Stimulated activated effector memory CD8-positive, alpha-beta T cell treated with anti-CD3 and anti-CD28 coated beads, Interleukin-12 subunit alpha, Interleukin-12 subunit beta, amount 100 ng/mL, for 72 hours (primary cell): ENCODE data around the gene CREB5.

Experiments
- ATAC-seq: fragments of 150-1000 bp; cut with Tn5 transposase; 2 replicates; pipeline ENCODE4 v1.10.0; 2021
- DNase-seq, 2 donors: peaks; one replicate each; pipeline ENCODE4 v3.0.0; 2021 to 2022; ENCODE audit warnings: low spot score in 2 of 2
- H3K27ac Mint-ChIP-seq: one replicate; pipeline ENCODE4 v1.8.0; 2022; ENCODE audit warnings: mild to moderate bottlenecking, mixed read lengths
- H3K36me3 Mint-ChIP-seq: one replicate; pipeline ENCODE4 v1.8.0; 2022; ENCODE audit warnings: mild to moderate bottlenecking, mixed read lengths
- H3K4me1 Mint-ChIP-seq: one replicate; pipeline ENCODE4 v1.8.0; 2022; ENCODE audit warnings: mixed read lengths
- H3K4me3 Mint-ChIP-seq: one replicate; pipeline ENCODE4 v1.8.0; 2022; ENCODE audit warnings: mild to moderate bottlenecking, mixed read lengths
- H3K9me3 Mint-ChIP-seq: one replicate; pipeline ENCODE4 v1.8.0; 2022; ENCODE audit warnings: mixed read lengths

Gene CREB5

GRCh38 chr7:28842769-28843295 lies 430.5 kb downstream of the CREB5 start:
- Mint-ChIP-seq H3K27ac (no peak overlapping the region), H3K36me3 (no peaks in the 10 kb centered on the region), H3K4me3 (no peak overlapping the region), H3K4me1 (no peaks in the 10 kb centered on the region), H3K9me3 (no peaks in the 10 kb centered on the region)
- DNase-seq (no peak), ATAC-seq (no peak)

GRCh38 chr7:28845106-28845505 lies 432.8 kb downstream of the CREB5 start:
- no peak overlapping the region for H3K27ac Mint-ChIP-seq
- H3K4me1 Mint-ChIP-seq: no peaks in the 10 kb centered on the region
- DNase-seq (no peak), ATAC-seq (no peak)
- H3K9me3 Mint-ChIP-seq: no peaks in the 10 kb centered on the region
- no peak overlapping the region for H3K4me3 Mint-ChIP-seq
- H3K36me3 Mint-ChIP-seq: no peaks in the 10 kb centered on the region

GRCh38 chr7:28847176-28847575 lies 434.9 kb downstream of the CREB5 start:
- no peaks in the 10 kb centered on the region for H3K36me3 Mint-ChIP-seq
- no peak for ATAC-seq
- no peaks in the 10 kb centered on the region for H3K9me3 Mint-ChIP-seq
- no peaks in the 10 kb centered on the region for H3K4me1 Mint-ChIP-seq
- no peak for DNase-seq
- H3K4me3 Mint-ChIP-seq: no peak overlapping the region
- no peak overlapping the region for H3K27ac Mint-ChIP-seq

GRCh38 chr7:28847681-28848080 lies 435.4 kb downstream of the CREB5 start:
- Mint-ChIP-seq H3K4me1 (no peaks in the 10 kb centered on the region), H3K36me3 (no peaks in the 10 kb centered on the region), H3K9me3 (no peaks in the 10 kb centered on the region), H3K4me3 (no peak overlapping the region), H3K27ac (no peak overlapping the region)
- DNase-seq: no peak
- ATAC-seq: no peak

GRCh38 chr7:28848906-28849305 lies 436.6 kb downstream of the CREB5 start:
- DNase-seq (no peak), ATAC-seq (no peak)
- H3K4me1 Mint-ChIP-seq: peaks cover 5% of the 10 kb centered on the region
- no peaks in the 10 kb centered on the region for H3K9me3 Mint-ChIP-seq
- no peaks in the 10 kb centered on the region for H3K36me3 Mint-ChIP-seq
- H3K27ac Mint-ChIP-seq: no peak overlapping the region
- H3K4me3 Mint-ChIP-seq: no peak overlapping the region

GRCh38 chr7:28850699-28851098 lies 438.4 kb downstream of the CREB5 start:
- Mint-ChIP-seq H3K9me3 (no peaks in the 10 kb centered on the region), H3K4me1 (peaks cover 14% of the 10 kb centered on the region)
- no peak for ATAC-seq

GRCh38 chr7:28853150-28853549 lies 440.8 kb downstream of the CREB5 start:
- Mint-ChIP-seq H3K27ac (no peak overlapping the region), H3K9me3 (no peaks in the 10 kb centered on the region), H3K4me3 (peak overlapping the region; percentile 65), H3K4me1 (peaks cover 14% of the 10 kb centered on the region), H3K36me3 (no peaks in the 10 kb centered on the region)
- ATAC-seq (no peak), DNase-seq (no peak)

More at GRCh38 chr7:28850699-28851098, 438.4 kb downstream of the CREB5 start:
- H3K36me3 Mint-ChIP-seq: no peaks in the 10 kb centered on the region
- no peak overlapping the region for H3K4me3 Mint-ChIP-seq
- no peak for DNase-seq
- H3K27ac Mint-ChIP-seq: no peak overlapping the region

- ATAC-seq (peak; percentile 95), DNase-seq (peak; percentile 67 to 84)
- Mint-ChIP-seq H3K27ac (no peak overlapping the region), H3K9me3 (no peaks in the 10 kb centered on the region), H3K36me3 (no peaks in the 10 kb centered on the region), H3K4me3 (peak overlapping the region; percentile 65), H3K4me1 (peaks cover 14% of the 10 kb centered on the region)
Observed at GRCh38 chr7:28853834-28854749, 441.8 kb downstream of the CREB5 start.

- Mint-ChIP-seq H3K4me1 (peaks cover 14% of the 10 kb centered on the region), H3K36me3 (no peaks in the 10 kb centered on the region), H3K4me3 (peak overlapping the region; percentile 65), H3K9me3 (no peaks in the 10 kb centered on the region), H3K27ac (no peak overlapping the region)
- DNase-seq (no peak), ATAC-seq (no peak)
Observed at GRCh38 chr7:28854750-28855074, 442.4 kb downstream of the CREB5 start.

GRCh38 chr7:28855538-28856217 lies 443.4 kb downstream of the CREB5 start:
- DNase-seq: no peak
- no peak for ATAC-seq
- H3K9me3 Mint-ChIP-seq: no peaks in the 10 kb centered on the region
- H3K36me3 Mint-ChIP-seq: no peaks in the 10 kb centered on the region
- no peak overlapping the region for H3K4me3 Mint-ChIP-seq
- no peak overlapping the region for H3K27ac Mint-ChIP-seq
- H3K4me1 Mint-ChIP-seq: peaks cover 14% of the 10 kb centered on the region

- no peak for ATAC-seq
- no peak for DNase-seq
- H3K36me3 Mint-ChIP-seq: no peaks in the 10 kb centered on the region
- H3K27ac Mint-ChIP-seq: no peak overlapping the region
- no peaks in the 10 kb centered on the region for H3K9me3 Mint-ChIP-seq
- H3K4me3 Mint-ChIP-seq: no peak overlapping the region
- H3K4me1 Mint-ChIP-seq: peaks cover 14% of the 10 kb centered on the region
Observed at GRCh38 chr7:28856656-28857055, 444.3 kb downstream of the CREB5 start.

- no peak overlapping the region for H3K27ac Mint-ChIP-seq
- no peaks in the 10 kb centered on the region for H3K9me3 Mint-ChIP-seq
- no peaks in the 10 kb centered on the region for H3K36me3 Mint-ChIP-seq
- DNase-seq: no peak
- no peak overlapping the region for H3K4me3 Mint-ChIP-seq
- no peak for ATAC-seq
- H3K4me1 Mint-ChIP-seq: peaks cover 14% of the 10 kb centered on the region
Observed at GRCh38 chr7:28858206-28858605, 445.9 kb downstream of the CREB5 start.

GRCh38 chr7:28858895-28859294 lies 446.6 kb downstream of the CREB5 start:
- Mint-ChIP-seq H3K27ac (peak overlapping the region; percentile 18), H3K9me3 (no peaks in the 10 kb centered on the region), H3K4me3 (no peak overlapping the region), H3K4me1 (peaks cover 9% of the 10 kb centered on the region), H3K36me3 (no peaks in the 10 kb centered on the region)
- ATAC-seq (no peak), DNase-seq (no peak)

GRCh38 chr7:28861825-28862224 lies 449.5 kb downstream of the CREB5 start:
- no peaks in the 10 kb centered on the region for H3K4me1 Mint-ChIP-seq
- H3K4me3 Mint-ChIP-seq: no peak overlapping the region
- DNase-seq (no peak), ATAC-seq (no peak)
- H3K36me3 Mint-ChIP-seq: no peaks in the 10 kb centered on the region
- no peak overlapping the region for H3K27ac Mint-ChIP-seq
- no peaks in the 10 kb centered on the region for H3K9me3 Mint-ChIP-seq

- Mint-ChIP-seq H3K4me1 (no peaks in the 10 kb centered on the region), H3K36me3 (no peaks in the 10 kb centered on the region), H3K9me3 (no peaks in the 10 kb centered on the region), H3K27ac (no peak overlapping the region), H3K4me3 (no peak overlapping the region)
- DNase-seq (no peak), ATAC-seq (no peak)
Observed at GRCh38 chr7:28862595-28863272, 450.4 kb downstream of the CREB5 start.
